IMR-90 (cell line): ENCODE data around the gene LARGE2. TPM values are rescaled to one million over a fixed set of nuclear protein-coding genes. Genes with fewer than 3 reads are reported as not detected.

Source experiments
- ATAC-seq: fragments of 200-7000 bp; cut with Tn5 transposase; 2 replicates; pipeline ENCODE4 v1.9.1; 2020; ENCODE audit warnings: low read depth, mild to moderate bottlenecking, moderate library complexity
- BruUV-seq: library from RNA; stranded (reverse); fragments of 400-500 nt; replicated peaks from 2 replicates; lab custom pipeline; 2021; lab: Mats Ljungman, UMichigan
- CTCF ChIA-PET: fragments of 300-600 bp; formaldehyde crosslinking; extraction: SDS; loops from one replicate; lab custom pipeline; 2021; ENCODE audit warnings: antibody characterized with exemption; lab: Yijun Ruan, JAX
- POLR2A ChIA-PET: fragments of 300-600 bp; sonication (Branson Sonifier 250); formaldehyde crosslinking; loops from one replicate; lab custom pipeline; 2022; ENCODE audit warnings: antibody characterized with exemption; ENCODE audit not compliant: unreplicated experiment; lab: Charles Lee
- DNase-seq: peaks from one replicate; pipeline ENCODE4 v3.0.0; 2013
- H2AFZ ChIP-seq: replicated peaks from 2 replicates; pipeline ENCODE3; 2013; ENCODE audit warnings: low read length, mild to moderate bottlenecking; ENCODE audit not compliant: poor library complexity
- H2AK5ac ChIP-seq: 2 replicates; pipeline ENCODE4 v1.6.1; 2013; ENCODE audit warnings: low read depth, low read length, inconsistent platforms
- H2AK9ac ChIP-seq: replicated peaks from 2 replicates; pipeline ENCODE3; 2013; ENCODE audit warnings: mild to moderate bottlenecking, low read depth, low read length, moderate library complexity; ENCODE audit not compliant: poor library complexity
- H2BK120ac ChIP-seq: 2 replicates; pipeline ENCODE4 v1.6.1; 2013; ENCODE audit warnings: low read depth, low read length, inconsistent platforms
- H2BK15ac ChIP-seq: 3 replicates; pipeline ENCODE4 v1.6.1; 2013; ENCODE audit warnings: low read depth, low read length, inconsistent platforms
- H2BK20ac ChIP-seq: 2 replicates; pipeline ENCODE4 v1.6.1; 2013; ENCODE audit warnings: low read depth, mild to moderate bottlenecking, inconsistent platforms, low read length, moderate library complexity
- H2BK5ac ChIP-seq: 2 replicates; pipeline ENCODE4 v1.6.1; 2013; ENCODE audit warnings: mild to moderate bottlenecking, low read depth, low read length, inconsistent platforms; ENCODE audit not compliant: poor library complexity, severe bottlenecking
- H3K14ac ChIP-seq: replicated peaks from 2 replicates; pipeline ENCODE4 v1.6.1; 2013; ENCODE audit warnings: low read depth, low read length, inconsistent platforms
- H3K18ac ChIP-seq: 2 replicates; pipeline ENCODE4 v1.6.1; 2013; ENCODE audit warnings: low read depth, low read length, control low read depth
- H3K23ac ChIP-seq: 2 replicates; pipeline ENCODE4 v1.6.1; 2013; ENCODE audit warnings: low read depth, low read length, inconsistent platforms
- H3K27ac ChIP-seq: 2 replicates; pipeline ENCODE4 v1.5.1; 2013; ENCODE audit warnings: mild to moderate bottlenecking, control low read depth, low read length; ENCODE audit not compliant: insufficient read depth
- H3K27me3 ChIP-seq: 2 replicates; pipeline ENCODE4 v1.6.1; 2013; ENCODE audit warnings: low read length; ENCODE audit not compliant: control insufficient read depth, insufficient read depth
- H3K36me3 ChIP-seq: 2 replicates; pipeline ENCODE4 v1.6.1; 2013; ENCODE audit warnings: low read length, mixed read lengths; ENCODE audit not compliant: control insufficient read depth, insufficient read depth
- H3K4ac ChIP-seq: 2 replicates; pipeline ENCODE4 v1.6.1; 2013; ENCODE audit warnings: low read depth, low read length, inconsistent platforms
- H3K4me1 ChIP-seq: 2 replicates; pipeline ENCODE4 v1.6.1; 2013; ENCODE audit warnings: low read length, mixed read lengths; ENCODE audit not compliant: control insufficient read depth, insufficient read depth
- H3K4me2 ChIP-seq: 2 replicates; pipeline ENCODE4 v1.6.1; 2013; ENCODE audit warnings: low read depth, mild to moderate bottlenecking, control low read depth, low read length, moderate library complexity
- H3K4me3 ChIP-seq: 2 replicates; pipeline ENCODE4 v1.5.1; 2013; ENCODE audit warnings: low read depth, mild to moderate bottlenecking, control low read depth, low read length, moderate library complexity; ENCODE audit not compliant: insufficient read depth
- H3K56ac ChIP-seq: 2 replicates; pipeline ENCODE4 v1.6.1; 2013; ENCODE audit warnings: low read length, inconsistent platforms; ENCODE audit not compliant: insufficient read depth; ENCODE audit errors: extremely low read depth
- H3K79me1 ChIP-seq, 2 experiments: 2 replicates each; pipeline ENCODE4 v1.6.1; 2013; ENCODE audit warnings: low read length in 2 of 2, inconsistent platforms in 1 of 2, low read depth in 1 of 2
- H3K9ac ChIP-seq: 2 replicates; pipeline ENCODE4 v1.6.1; 2013; ENCODE audit warnings: low read depth, low read length, control low read depth
- H3K9me1 ChIP-seq: 2 replicates; pipeline ENCODE4 v1.6.1; 2013; ENCODE audit warnings: low read length, inconsistent platforms; ENCODE audit not compliant: insufficient read depth
- H3K9me3 ChIP-seq: 2 replicates; pipeline ENCODE4 v1.6.1; 2013; ENCODE audit warnings: low read length; ENCODE audit not compliant: control insufficient read depth, insufficient read depth
- H4K20me1 ChIP-seq: 2 replicates; pipeline ENCODE4 v1.6.1; 2013; ENCODE audit warnings: low read length, inconsistent platforms; ENCODE audit not compliant: insufficient read depth
- H4K5ac ChIP-seq: 2 replicates; pipeline ENCODE4 v1.6.1; 2013; ENCODE audit warnings: mild to moderate bottlenecking, low read depth, low read length, control low read depth
- H4K8ac ChIP-seq, 2 experiments: 2 replicates each; pipeline ENCODE4 v1.6.1; 2013; ENCODE audit warnings: low read depth in 2 of 2, low read length in 2 of 2, control low read depth in 1 of 2, inconsistent platforms in 1 of 2
- H4K91ac ChIP-seq: 2 replicates; pipeline ENCODE4 v1.6.1; 2013; ENCODE audit warnings: low read depth, low read length, inconsistent platforms; ENCODE audit not compliant: insufficient read depth
- BHLHE40 ChIP-seq: fragments of 150-350 bp; IDR thresholded peaks from 2 replicates; pipeline ENCODE4 v1.6.1; 2016; ENCODE audit warnings: mild to moderate bottlenecking, low read depth, low read length
- CEBPB ChIP-seq: IDR thresholded peaks from 2 replicates; pipeline ENCODE4 v1.6.1; 2012; ENCODE audit warnings: low read depth, low read length, improper control_type of control experiment
- CHD1 ChIP-seq: IDR thresholded peaks from 2 replicates; pipeline ENCODE4 v1.6.1; 2012; ENCODE audit warnings: low read depth, low read length, improper control_type of control experiment
- ELK1 ChIP-seq: fragments of 150-350 bp; IDR thresholded peaks from 2 replicates; pipeline ENCODE4 v1.6.1; 2016; ENCODE audit warnings: low read depth, mild to moderate bottlenecking, low read length, moderate library complexity, borderline replicate concordance
- FOS ChIP-seq: fragments of 150-350 bp; IDR thresholded peaks from 2 replicates; pipeline ENCODE4 v1.6.1; 2016; ENCODE audit warnings: low read depth, low read length
- MAFK ChIP-seq: IDR thresholded peaks from 2 replicates; pipeline ENCODE4 v1.6.1; 2012; ENCODE audit warnings: low read depth, low read length, improper control_type of control experiment
- MXI1 ChIP-seq: IDR thresholded peaks from 2 replicates; pipeline ENCODE4 v1.6.1; 2012; ENCODE audit warnings: low read depth, mild to moderate bottlenecking, low read length, moderate library complexity, borderline replicate concordance
- NFE2L2 ChIP-seq: fragments of 150-350 bp; IDR thresholded peaks from 2 replicates; pipeline ENCODE4 v1.6.1; 2016; ENCODE audit warnings: low read depth, mild to moderate bottlenecking, low read length
- RAD21 ChIP-seq: IDR thresholded peaks from 2 replicates; pipeline ENCODE4 v1.6.1; 2012; ENCODE audit warnings: low read length, improper control_type of control experiment
- RFX5 ChIP-seq: IDR thresholded peaks from 2 replicates; pipeline ENCODE4 v1.8.0; 2012; ENCODE audit warnings: low read depth, mild to moderate bottlenecking, low read length, moderate library complexity
- SMC3 ChIP-seq: fragments of 150-350 bp; IDR thresholded peaks from 2 replicates; pipeline ENCODE4 v1.6.1; 2016; ENCODE audit warnings: low read depth, mild to moderate bottlenecking, antibody characterized with exemption, low read length, moderate library complexity
- USF2 ChIP-seq: fragments of 150-350 bp; IDR thresholded peaks from 2 replicates; pipeline ENCODE4 v1.6.1; 2017; ENCODE audit warnings: mild to moderate bottlenecking, antibody characterized with exemption, low read length, low read depth
- WGBS, 2 experiments: methylation state at CpG; one replicate each; pipeline versions ENCODE4 v1.1.5 to v1.1.7; 2013; ENCODE audit warnings: missing lambda C conversion rate in 2 of 2; ENCODE audit not compliant: insufficient read length in 1 of 2; ENCODE audit errors: extremely low coverage in 2 of 2; 5-methylcytosine and 5-hydroxymethylcytosine counted together
- dilution Hi-C: fragments of 300-500 bp; cut with HindIII; formaldehyde crosslinking; loops from one replicate; pipeline ENCODE4 v1.14.3; 2018; ENCODE audit warnings: low sequenced_read_pairs; ENCODE audit not compliant: unreplicated experiment
- in situ Hi-C: fragments of 300-500 bp; cut with MboI; formaldehyde crosslinking; loops from 3 replicates; pipeline ENCODE4 v1.14.3; 2019; ENCODE audit warnings: low sequenced_read_pairs, inconsistent platforms, mixed read lengths
- intact Hi-C: fragments of 100-400 bp; cut with micrococcal nuclease; formaldehyde crosslinking; loops from 2 replicates; pipeline ENCODE4 v1.10.0; 2022
- polyA plus RNA-seq, 3 experiments: library from polyadenylated mRNA; depleted of rRNA; stranded (reverse); fragments of >200 nt; gene quantifications; 2 replicates each; pipeline ENCODE4 v1.2.3, GENCODE V29; 2012; ENCODE audit warnings: low replicate concordance in 1 of 3
- total RNA-seq: library from RNA; depleted of rRNA; stranded (reverse); fragments of >200 nt; gene quantifications from 2 replicates; pipeline ENCODE4 v1.2.3, GENCODE V29; 2012

The LARGE2 gene
- total and polyA plus RNA-seq, 2 of the 4 experiments (the other 2 are of a cell fraction): 0.03 TPM; not detected in 1

DNA sequence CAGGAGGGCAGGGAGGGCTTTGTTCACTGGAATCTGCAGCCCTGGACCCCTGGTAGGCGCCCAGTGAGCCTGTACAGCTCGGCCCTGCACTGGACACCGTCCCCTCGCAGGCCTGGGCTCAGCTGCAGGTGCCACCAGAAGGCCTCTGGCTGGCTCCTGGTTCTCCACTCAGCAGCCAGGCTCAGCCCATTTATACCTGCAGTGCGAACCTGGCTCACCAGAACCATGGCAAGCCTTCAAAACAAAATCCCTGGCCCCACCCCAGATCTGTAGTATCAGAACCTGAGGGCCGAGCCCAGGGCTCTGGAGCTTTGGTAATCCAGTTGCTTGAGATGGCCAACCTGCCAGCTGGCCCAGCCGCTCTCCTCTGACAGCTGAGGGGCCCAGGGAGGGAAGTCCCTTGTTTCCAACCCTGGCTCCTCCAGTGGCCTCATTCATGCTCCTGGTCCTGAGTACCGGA lies 14.5 kb upstream of the LARGE2 start:
- Histone ChIP-seq H3K9me1 (no peaks in the 10 kb centered on the region), H3K18ac (no peak overlapping the region), H3K4me3 (no peak overlapping the region), H4K20me1 (no peaks in the 10 kb centered on the region), H3K36me3 (peaks cover 32% of the 10 kb centered on the region), H3K4me2 (no peak overlapping the region), H2BK5ac (no peak overlapping the region), H3K27me3 (no peaks in the 10 kb centered on the region), H2BK15ac (no peak overlapping the region), H2AFZ (no peak overlapping the region), H3K23ac (no peak overlapping the region), H3K9me3 (no peaks in the 10 kb centered on the region), H3K4ac (no peak overlapping the region), H3K56ac (no peak overlapping the region), H2BK20ac (no peak overlapping the region), H3K14ac (no peak overlapping the region), H2AK9ac (no peak overlapping the region), H3K9ac (no peak overlapping the region), H3K79me1 (no peaks in the 10 kb centered on the region), H4K5ac (no peak overlapping the region), H2AK5ac (no peak overlapping the region), H2BK120ac (no peak overlapping the region), H4K91ac (no peak overlapping the region), H4K8ac (no peak overlapping the region), H3K4me1 (no peaks in the 10 kb centered on the region), H3K27ac (no peak overlapping the region)
- no peak for DNase-seq
- dilution Hi-C loops: no loop called here
- no TSS peak for BruUV-seq
- POLR2A ChIA-PET: no interaction called here
- TF ChIP-seq CEBPB: no peak
- TF ChIP-seq MAFK: no peak
- TF ChIP-seq CHD1: no peak
- no peak for TF ChIP-seq RAD21
- no peak for TF ChIP-seq USF2
- TF ChIP-seq MXI1: no peak
- no peak for TF ChIP-seq ELK1
- TF ChIP-seq NFE2L2: no peak
- TF ChIP-seq RFX5: no peak
- no peak for TF ChIP-seq BHLHE40
- TF ChIP-seq FOS: no peak
- TF ChIP-seq SMC3: no peak
- ATAC-seq: no peak; the same call in 1 of the 2 replicates
- CTCF ChIA-PET: no interaction called here
- in situ Hi-C loops: no loop called here
- 60% methylated on average over 5 of the region's 8 CpGs; no CpG with 5 or more reads in 1 of the 2 experiments for WGBS, 2 experiments
- intact Hi-C loops: no loop called here
